Umbilical cord (tissue), 2 donors: ENCODE results near the gene NAT8L. TPM values are rescaled to one million over a fixed set of nuclear protein-coding genes. Genes with fewer than 3 reads are reported as not detected.

Experiments used
- DNase-seq: peaks from one replicate; pipeline ENCODE4 v3.0.0-alpha.2; 2015; ENCODE audit warnings: low spot score
- total RNA-seq: library from RNA; depleted of rRNA; stranded (reverse); fragments of >200 nt; gene quantifications from one replicate; pipeline ENCODE4 v1.2.3, GENCODE V29; 2014; ENCODE audit warnings: low replicate concordance; ENCODE audit not compliant: insufficient read depth

The NAT8L gene
- total RNA-seq, 1 donor from 2014 or later: 0.48 TPM

DNA sequence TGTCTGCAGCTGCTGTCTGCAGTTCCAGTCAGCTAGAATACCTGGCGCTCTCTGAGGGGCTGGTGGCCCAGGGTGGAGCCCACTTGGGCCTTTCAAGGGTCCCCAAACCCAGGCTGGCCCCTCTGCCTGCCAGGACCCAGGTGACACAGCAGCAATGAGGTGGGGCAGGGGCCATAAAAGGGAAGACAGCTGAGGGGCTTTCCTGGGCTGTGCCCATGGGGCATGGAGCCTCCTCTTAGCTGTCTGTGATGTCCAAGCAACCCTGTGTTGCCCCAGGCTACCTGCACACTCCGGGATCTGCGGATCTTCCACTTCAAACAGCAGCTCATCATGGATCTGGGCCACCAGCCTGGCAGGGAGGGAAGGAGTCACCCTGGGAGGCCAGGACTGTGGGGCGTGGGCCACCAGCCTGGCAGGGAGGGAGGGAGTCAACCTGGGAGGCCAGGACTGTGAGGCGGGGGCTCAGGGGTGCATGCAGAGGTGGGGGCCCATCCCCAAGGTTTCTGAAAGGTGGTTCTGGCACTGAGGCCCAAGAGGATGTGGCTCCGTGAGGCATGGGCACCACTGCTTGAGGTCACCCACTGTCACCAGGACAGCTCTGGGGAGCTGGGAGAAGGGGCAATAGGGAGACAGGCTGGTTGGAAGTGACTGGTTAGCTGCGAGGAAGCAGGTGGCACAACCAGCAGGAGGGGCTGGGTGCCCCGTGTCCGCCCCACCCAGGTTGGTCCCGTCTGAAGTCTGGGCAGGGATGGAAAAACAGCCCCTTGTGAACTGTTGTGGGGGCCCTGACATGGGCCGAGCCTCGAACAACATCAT lies 16.3 kb downstream of the NAT8L start:
- DNase-seq: no peak

GRCh38 chr4:2075987-2076907 lies 17.1 kb downstream of the NAT8L start:
- DNase-seq: no peak

GRCh38 chr4:2076908-2077536 lies 17.9 kb downstream of the NAT8L start:
- no peak for DNase-seq

- DNase-seq: no peak
Measured at GRCh38 chr4:2077537-2078460, 18.7 kb downstream of the NAT8L start.

GRCh38 chr4:2078584-2078983 lies 19.5 kb downstream of the NAT8L start:
- no peak for DNase-seq

DNA sequence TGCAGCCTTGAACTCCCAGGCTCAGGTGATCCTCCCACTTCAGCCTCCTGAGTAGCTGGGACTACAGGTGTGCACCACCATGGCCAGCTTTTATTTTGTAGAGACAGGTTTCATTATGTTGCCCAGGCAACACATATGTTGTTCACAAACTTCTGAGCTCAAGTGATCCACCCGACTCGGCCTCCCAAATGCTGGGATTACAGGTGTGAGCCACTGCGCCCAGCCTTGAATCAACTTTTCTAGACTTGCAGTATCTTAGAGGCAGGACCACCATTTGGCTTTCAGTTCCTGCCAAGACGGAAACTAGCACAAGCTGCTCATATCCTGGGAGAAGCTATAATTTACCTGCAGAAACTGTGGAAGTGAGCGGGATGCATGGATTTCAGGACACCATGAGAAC lies 19.9 kb downstream of the NAT8L start:
- DNase-seq: no peak

- DNase-seq: no peak
Measured at GRCh38 chr4:2079926-2080325, 20.8 kb downstream of the NAT8L start.

- DNase-seq: no peak
Measured at GRCh38 chr4:2080429-2081300, 21.5 kb downstream of the NAT8L start.

DNA sequence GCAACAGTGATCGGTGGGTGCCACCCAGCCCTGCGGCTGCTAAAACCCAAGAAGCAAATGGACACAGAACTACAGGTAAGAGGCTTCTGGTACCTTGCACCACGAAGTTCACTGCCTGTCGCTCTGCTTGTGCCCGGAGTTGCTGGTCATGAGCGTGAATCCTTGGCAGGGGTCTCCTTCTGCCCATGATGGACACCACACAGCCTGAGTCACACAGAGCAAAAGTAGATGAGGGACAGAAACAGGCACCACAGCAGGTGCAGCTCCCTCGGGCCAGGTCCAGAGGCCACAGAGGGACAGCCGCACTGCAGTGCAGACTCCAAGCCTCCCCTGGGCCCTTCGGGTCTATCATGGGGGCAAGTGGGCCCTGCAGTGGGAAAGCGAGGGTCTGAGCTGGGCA lies 22.4 kb downstream of the NAT8L start:
- no peak for DNase-seq

- no peak for DNase-seq
Measured at GRCh38 chr4:2082118-2082517, 23.0 kb downstream of the NAT8L start.

DNA sequence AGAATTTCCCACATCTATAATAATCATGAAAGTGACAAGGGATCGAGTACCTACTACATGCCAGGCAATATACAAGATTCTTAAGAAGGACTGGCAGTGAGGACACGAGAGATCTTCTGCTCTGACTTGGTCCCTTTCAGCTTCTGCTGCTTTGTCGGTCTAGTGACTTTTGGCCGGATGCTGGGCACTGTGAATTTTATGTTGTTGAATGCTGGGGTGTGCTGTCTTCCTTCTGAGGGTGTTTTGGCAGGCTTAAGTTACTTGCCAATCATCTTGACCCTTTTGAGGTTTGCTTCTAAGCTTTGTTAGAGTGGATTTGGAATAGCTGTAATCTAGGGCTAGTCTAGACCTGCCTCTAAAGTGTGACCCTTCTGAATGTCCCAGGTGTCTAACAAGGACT lies 23.5 kb downstream of the NAT8L start:
- no peak for DNase-seq

GRCh38 chr4:2083116-2083825 lies 24.1 kb downstream of the NAT8L start:
- no peak for DNase-seq

DNA sequence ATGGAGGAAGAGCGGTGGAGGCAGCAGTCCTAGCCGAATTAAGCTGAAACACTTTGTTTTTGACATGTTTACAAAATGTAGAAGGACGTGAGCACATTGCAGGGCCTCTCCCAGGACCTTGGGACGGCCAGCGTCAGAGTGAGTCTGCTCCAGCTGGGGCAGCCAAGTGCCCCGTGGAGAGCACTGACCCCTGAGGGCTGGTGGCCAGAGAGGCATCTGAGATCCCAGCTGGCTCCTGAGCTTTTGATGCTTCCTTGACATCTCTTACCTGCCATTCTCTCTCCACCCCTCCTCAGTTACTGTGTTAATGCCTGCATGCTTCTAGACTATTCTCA lies 24.7 kb downstream of the NAT8L start:
- no peak for DNase-seq

DNA sequence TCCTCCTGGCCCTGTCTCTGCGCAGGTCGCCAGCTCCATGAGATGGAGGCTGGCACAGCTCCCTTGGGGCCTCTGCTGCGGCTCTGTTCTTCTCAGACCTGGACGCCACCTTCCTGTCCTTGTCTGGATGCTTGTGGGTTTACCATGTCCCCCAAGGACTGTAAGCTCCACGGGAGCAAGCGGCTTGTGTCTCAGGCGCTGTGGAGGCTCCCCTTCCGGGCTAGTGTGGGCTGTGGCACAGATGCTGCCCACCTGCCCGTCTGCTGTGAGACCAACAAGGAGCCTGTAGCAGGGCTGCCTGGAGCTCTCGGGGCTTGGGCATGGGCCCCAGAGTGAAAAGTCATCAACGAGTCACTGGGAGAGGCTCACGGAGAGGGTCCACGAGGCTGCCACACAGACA lies 25.2 kb downstream of the NAT8L start:
- DNase-seq: no peak

- no peak for DNase-seq
Measured at GRCh38 chr4:2085496-2085901, 26.4 kb downstream of the NAT8L start.

GRCh38 chr4:2087170-2087569 lies 28.0 kb downstream of the NAT8L start:
- no peak for DNase-seq

DNA sequence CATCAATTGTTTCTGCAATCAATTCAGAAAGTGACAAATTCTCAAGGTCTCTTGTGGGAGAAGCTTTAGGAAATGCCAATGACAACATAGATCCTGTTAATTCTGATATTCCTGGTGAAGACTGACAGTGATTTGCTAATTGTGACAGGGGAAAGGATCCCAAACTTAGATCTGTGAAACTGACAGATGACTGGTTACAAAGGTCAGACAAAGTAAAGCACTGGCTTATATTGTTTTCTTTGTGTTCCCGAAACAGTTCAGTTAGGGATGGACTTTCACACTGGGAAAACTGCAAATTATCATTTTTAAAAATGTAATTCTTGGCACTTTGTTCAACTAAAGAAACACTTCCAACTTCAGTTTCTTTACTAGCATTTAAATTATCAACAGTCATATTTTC lies 30.1 kb downstream of the NAT8L start:
- no peak for DNase-seq

DNA sequence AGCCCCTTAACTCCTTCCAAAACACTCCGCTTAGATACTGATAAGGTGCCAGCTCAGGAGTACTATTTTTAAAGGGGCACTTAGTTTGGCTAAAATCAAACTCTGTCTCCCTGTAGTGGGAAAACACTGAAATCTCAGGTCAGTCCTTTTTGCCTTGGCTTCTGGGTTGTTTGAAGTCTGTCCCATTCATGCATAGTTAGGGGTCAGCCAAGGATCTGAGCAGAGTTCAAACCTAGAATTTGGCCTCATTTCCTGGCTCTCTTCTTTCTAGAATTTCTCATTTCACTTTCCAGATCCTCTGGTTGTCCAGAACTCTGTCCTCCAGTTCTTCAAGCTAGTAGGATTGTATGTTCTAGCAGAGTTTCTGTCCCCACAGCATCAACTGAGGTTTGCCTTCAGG lies 31.5 kb downstream of the NAT8L start:
- DNase-seq: no peak

DNA sequence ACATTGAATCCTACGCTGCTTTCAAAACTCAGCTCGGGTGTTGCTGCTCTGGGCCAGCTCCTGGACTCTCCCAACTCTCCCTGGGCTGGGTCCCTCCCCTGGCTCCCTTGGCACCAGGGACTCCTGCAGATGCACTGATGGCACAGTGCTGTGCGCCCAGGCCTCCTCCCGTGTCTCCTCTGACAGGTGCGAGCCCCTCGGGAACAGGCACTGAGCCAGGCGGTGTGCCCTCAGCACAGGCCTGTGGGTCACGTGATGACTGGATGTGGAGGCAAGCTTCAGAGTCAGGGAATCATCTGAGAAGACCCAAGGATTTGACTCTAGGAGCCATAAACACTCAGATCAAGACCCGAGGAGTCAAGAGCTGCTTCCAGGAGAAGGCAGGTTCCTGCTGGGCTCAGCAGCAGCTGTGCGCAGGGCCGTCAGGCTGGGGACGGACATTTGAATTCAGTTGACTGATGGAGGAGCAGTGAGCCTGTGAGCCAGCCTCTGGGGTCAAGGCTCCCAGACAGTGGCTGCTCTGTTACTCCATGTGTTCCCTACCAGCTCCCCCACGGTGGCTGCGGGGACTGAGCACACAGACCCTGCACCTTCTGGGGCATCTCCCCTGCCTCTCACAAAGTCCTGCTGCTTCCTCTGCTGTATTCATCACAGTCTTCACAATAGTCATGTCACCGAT lies 33.0 kb downstream of the NAT8L start:
- DNase-seq: no peak
